Epithelial cell of prostate (primary cell): ENCODE data around the gene FAM163B.

Experiments used
- DNase-seq: peaks from one replicate; pipeline ENCODE4 v3.0.0-alpha.2; 2011; ENCODE audit warnings: low read depth, low spot score
- H3K27ac ChIP-seq: fragments of 450-650 bp; 2 replicates; pipeline ENCODE4 v1.5.1; 2017; ENCODE audit warnings: mild to moderate bottlenecking

FAM163B gene

GRCh38 chr9:133536080-133536479 lies 73.1 kb downstream of the FAM163B start:
- no peak for DNase-seq
- H3K27ac ChIP-seq: no peak overlapping the region

- H3K27ac ChIP-seq: no peak overlapping the region
- no peak for DNase-seq
These were observed 73.8 kb downstream of the FAM163B start for GRCh38 chr9:133535306-133535877.

GRCh38 chr9:133534346-133535291 lies 74.6 kb downstream of the FAM163B start, which contains the start of gene ADAMTSL2:
Gene ADAMTSL2 (plus strand): TSS chr9:133534704. CDS start chr9:133536713, 2,009 bp downstream.
- DNase-seq: no peak
- no peak within 1 kb of the TSS for H3K27ac ChIP-seq

DNA sequence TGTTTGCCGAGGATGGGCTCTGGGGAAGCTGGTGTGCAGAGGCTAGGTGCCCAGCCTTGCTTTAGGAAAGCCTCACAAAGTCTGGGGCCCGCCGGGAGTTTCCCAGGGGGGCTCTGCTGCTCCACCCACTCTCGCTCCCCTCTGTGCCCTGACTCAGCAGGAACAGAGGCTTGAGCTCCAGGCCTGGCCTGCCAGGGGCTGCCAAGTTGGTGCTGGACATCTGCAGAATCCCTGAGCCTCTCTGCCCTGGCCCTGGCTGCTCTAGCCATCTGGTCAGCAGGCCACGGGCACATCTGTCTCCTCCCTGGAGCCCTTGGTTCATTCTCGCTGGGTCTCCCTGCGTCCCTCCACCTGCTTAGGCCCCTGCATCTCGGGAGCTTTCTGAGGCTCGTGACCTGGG lies 75.3 kb downstream of the FAM163B start:
- DNase-seq: no peak
- no peak overlapping the region for H3K27ac ChIP-seq

- no peak overlapping the region for H3K27ac ChIP-seq
- no peak for DNase-seq
These were observed 76.1 kb downstream of the FAM163B start for GRCh38 chr9:133532937-133533668.

- H3K27ac ChIP-seq: no peak overlapping the region
- DNase-seq: no peak
These were observed 77.9 kb downstream of the FAM163B start for GRCh38 chr9:133531293-133531692.

DNA sequence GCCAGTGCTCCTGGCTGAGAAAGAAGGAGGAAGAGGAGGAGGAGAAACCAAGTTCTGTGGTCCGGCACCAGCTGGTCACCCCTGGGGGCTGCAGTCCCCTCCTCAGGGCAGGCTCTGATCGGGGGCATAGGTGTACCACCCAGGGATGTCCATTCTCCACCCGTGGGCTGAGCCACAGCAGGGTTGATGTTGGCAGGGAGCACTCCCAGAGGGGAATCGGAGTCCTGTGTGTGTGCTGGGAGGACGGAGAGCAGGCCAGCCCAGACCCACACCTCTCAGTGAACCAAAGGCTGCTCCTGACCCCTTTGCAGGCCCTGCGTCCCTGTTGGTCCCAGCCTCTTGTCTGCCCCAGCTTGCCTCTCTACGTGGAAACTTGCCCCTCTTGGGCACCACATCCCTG lies 79.3 kb downstream of the FAM163B start:
- H3K27ac ChIP-seq: no peak overlapping the region
- no peak for DNase-seq

GRCh38 chr9:133529457-133529856 lies 79.7 kb downstream of the FAM163B start:
- no peak for DNase-seq
- H3K27ac ChIP-seq: no peak overlapping the region

DNA sequence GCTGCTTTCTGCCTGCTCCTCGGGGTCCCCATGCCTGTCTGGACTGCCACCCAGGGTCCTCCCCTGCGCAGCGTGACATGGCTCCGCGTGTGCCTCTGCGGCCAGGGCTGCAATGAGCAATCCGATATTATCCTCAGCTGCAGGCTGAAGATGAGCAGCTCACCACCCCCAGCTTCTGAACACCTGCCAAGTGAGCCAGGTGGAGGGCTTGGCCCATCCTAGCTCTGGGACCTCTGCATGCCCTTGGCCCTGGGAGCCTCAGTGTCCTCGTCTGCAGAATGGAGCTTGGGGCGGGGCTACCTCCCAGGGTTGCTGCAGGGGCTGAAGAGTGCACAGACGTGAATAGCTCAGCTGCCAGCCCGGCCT lies 80.3 kb downstream of the FAM163B start:
- DNase-seq: no peak
- no peak overlapping the region for H3K27ac ChIP-seq

GRCh38 chr9:133528001-133528875 lies 81.0 kb downstream of the FAM163B start:
- no peak overlapping the region for H3K27ac ChIP-seq
- no peak for DNase-seq

DNA sequence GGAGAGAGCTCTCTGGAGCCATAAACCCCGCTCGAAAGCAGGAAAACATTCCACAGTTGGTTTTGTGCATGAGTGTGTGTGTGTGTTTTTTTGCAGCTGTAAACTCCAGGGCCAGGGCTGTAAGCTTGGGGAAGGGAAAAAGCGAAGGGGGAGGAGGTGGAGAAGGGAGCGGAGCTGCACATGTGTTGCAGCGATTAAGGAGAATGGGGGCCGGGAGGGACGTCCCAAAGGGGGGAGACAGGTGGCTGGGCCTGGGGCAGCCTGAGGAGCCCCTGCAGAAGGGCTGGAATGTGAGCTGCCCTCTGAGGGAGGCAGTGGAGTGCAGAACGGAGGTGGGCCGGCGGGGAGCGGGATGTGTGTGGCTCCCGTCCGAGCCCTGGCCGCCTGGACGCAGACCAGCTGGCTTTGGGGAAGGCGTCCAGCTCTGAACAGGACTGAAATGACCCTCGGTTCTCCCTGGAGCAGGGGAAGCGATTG lies 81.7 kb downstream of the FAM163B start:
- DNase-seq: no peak
- no peak overlapping the region for H3K27ac ChIP-seq
